NCI-H2196 (cell line): Measurements from ENCODE around the gene KIR2DL1.
"Not testable (repeated sequence)": the region's sequence is repeated elsewhere in the genome, so short reads cannot be mapped to it uniquely, and the experiment has no call there.

Experiments used
- DNase-seq: peaks from one replicate; lab custom pipeline; 2025; ENCODE audit not compliant: unreplicated experiment; lab: John Stamatoyannopoulos, UW

The KIR2DL1 gene

DNA sequence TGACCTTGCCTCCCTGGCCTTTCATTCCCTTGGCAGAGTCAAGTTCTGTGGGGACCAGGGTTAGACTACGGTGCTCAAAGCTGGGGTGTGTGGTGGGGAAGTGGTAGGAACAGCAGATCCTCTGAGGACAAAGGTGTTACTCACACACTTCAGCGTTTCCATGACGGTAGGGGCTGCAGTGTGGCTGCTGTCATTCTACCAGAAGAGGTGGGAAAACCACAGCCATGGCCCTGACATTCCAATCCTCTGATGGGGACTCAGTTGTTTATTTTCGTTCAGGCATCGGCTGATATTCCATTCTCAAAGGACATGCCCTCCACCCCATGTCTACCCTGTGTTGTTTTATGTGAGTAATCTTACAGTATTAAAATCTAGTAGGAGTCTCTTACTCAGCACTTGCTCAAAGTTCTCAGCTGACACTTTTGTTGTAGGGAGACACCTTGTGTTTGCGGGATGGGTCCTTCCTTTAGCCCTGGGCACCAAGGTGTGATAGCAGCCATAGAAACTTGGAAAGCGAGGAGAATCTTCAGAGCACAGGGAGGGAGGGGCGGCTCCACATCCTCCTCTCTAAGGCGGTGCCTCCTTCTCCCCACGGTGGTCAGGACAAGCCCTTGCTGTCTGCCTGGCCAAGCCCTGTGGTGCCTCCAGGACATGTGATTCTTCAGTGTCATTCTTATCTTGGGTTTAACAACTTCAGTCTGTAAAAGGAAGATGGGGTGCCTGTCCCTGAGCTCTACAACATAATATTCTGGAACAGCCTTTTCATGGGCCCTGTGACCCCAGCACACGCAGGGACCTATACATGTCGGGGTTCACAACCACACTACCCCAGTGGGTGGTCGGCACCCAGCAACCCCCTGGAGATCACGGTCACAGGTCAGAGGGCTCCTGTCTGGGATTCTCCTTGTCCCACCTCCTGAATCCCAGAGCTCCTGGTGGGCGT is 1.7 kb downstream of the KIR2DL1 start:
- DNase-seq: not testable (repeated sequence)

DNA sequence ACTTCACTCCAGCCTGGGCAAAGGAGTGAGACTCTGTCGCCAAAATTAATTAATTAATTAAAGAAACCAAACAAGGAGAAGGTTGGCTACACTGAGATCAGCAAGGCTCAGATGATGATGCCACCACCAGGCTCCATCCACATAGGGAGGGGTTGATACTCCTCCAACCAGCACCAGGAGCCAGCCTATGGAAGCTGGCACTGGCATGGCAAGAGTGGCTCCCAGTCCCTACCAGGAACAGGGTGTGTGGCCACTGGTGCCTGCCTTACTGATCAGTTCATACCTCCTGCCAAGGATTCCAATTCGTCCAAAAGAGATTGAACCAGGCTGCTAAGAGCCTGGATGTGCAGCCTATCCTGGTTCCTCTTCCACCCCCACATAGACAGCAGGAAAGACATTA is 3.1 kb downstream of the KIR2DL1 start:
- DNase-seq: not testable (repeated sequence)

DNA sequence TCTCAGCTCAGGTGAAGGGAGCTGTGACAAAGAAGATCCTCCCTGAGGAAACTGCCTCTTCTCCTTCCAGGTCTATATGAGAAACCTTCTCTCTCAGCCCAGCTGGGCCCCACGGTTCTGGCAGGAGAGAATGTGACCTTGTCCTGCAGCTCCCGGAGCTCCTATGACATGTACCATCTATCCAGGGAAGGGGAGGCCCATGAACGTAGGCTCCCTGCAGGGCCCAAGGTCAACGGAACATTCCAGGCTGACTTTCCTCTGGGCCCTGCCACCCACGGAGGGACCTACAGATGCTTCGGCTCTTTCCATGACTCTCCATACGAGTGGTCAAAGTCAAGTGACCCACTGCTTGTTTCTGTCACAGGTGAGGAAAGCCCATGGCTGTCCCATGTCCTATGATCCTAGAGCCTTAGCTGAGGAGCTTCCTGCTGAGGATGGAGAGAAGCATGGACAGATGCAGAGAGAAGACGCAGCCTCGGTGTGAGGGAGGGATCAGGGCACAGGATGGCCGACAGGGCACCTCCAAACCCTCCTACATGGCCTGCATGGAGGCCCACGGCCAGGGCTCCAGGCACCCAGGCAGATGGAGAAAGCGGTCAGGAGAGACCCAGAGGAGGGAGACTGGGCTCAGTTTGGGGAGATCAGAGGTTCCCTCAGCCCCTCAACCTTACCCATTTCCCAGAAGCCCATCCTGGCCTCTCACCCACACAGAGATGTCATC is 5.7 kb downstream of the KIR2DL1 start:
- DNase-seq: not testable (repeated sequence)

DNA sequence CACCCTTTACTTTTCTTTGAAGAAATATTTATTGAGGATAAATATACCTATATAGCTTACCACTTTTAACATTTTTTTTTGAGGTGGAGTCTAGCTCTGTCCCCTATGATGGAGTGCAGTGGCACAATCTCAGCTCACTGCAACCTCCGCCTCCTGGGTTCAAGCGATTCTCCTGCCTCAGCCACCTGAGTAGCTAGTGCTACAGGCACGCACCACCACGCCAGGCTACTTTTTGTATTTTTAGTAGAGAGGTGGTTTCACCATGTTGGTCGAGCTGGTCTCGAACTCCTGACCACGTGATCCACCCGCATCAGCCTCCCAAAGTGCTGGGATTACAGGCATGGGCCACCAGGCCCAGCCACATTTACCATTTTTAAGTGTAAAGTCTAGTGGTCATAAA is 6.2 kb downstream of the KIR2DL1 start:
- DNase-seq: not testable (repeated sequence)

DNA sequence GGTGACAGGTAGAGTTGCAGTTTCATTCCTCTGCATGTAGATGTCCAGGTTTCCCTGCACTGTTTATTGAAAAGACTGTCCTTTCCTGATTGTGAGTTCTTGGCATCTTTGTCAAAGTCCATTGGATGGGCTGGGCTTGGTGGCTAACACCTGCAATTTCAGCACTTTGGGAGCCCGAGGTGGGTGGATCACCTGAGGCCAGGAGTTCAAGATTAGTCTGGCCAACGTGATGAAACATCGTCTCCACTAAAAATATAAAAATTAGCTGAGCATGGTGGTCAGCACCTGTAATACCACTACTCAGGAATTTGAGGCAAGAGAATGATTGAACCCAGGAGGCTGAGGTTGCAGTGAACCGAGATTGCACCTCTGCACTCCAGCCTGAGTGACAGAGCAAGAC is 8.3 kb downstream of the KIR2DL1 start:
- DNase-seq: not testable (repeated sequence)

DNA sequence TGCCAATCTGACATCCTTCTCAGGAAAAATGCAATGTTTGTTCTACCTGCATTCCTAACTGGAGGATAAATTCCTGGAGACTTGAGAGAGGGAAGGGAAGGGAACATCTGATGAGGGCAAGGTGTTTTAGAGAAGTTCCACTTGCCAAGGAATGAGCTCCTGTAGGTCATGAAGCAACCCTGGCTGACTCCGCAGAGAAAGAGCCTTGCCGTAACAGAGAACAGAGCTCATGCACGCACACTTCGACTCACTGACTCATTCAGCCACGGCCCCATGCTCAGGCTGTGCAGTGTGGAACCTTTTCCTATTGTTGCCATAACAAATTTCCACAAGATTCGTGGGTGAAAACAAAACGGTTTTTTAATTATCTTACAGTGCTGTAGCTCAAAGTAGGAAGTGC is 9.3 kb downstream of the KIR2DL1 start:
- DNase-seq: not testable (repeated sequence)

DNA sequence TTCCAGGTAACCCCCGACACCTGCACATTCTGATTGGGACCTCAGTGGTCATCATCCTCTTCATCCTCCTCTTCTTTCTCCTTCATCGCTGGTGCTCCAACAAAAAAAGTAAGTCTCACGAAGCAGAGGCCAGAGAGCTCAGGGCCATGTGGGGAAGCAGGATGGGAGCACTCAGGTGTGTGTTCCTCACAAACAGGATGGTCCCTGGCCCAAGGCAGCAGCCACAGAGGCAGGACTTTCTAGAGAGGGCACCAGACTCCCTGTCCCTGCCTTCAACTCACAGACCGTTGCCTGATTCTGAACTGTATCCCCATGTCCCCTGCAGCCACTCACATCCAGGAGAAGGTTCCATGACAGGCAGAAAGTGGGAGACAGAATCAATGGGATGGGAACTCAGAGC is 13.3 kb downstream of the KIR2DL1 start:
- DNase-seq: not testable (repeated sequence)

DNA sequence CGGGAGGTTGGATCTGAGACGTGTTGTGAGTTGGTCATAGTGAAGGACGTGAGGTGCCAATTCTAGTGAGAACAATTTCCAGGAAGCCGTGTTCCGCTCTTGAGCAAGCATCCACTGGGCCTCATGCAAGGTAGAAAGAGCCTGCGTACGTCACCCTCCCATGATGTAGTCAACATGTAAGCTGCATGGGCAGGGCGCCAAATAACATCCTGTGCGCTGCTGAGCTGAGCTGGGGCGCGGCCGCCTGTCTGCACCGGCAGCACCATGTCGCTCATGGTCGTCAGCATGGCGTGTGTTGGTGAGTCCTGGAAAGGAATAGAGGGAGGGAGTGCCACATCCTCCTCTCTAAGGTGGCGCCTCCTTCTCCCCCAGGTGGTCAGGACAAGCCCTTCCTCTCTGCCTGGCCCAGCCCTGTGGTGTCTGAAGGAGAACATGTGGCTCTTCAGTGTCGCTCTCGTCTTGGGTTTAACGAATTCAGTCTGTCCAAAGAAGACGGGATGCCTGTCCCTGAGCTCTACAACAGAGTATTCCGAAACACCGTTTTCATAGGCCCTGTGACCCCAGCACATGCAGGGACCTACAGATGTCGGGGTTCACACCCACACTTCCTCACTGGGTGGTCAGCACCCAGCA is 16.6 kb downstream of the KIR2DL1 start:
- DNase-seq: not testable (repeated sequence)

DNA sequence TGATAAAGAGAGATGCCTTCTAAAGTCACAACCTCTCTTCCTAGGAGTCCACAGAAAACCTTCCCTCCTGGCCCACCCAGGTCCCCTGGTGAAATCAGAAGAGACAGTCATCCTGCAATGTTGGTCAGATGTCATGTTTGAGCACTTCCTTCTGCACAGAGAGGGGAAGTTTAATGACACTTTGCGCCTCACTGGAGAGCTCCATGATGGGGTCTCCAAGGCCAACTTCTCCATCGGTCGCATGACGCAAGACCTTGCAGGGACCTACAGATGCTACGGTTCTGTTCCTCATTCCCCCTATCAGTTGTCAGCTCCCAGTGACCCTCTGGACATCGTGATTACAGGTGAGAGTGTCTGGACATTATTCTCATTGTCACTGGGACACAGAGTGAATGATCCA is 18.6 kb downstream of the KIR2DL1 start:
- DNase-seq: not testable (repeated sequence)

DNA sequence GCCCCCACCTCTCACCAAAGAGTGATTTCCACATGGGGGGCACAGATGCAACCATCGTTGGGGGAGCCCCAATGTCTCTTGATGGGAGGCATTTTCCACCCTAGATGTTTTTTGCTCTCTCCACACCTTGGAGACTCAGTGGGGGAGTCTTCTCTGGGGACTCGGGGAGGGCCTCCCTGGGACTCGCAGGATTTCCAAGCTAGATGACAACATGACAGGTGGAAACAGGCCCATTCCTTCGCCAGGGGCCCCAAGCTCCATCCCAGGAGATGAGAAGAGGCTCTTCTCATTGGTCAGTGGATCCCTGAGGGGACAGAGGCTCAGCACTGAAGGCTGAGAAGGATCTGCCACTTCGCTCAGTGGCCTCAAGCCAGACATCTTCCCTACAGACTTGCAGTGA is 21.1 kb downstream of the KIR2DL1 start:
- DNase-seq: no peak

DNA sequence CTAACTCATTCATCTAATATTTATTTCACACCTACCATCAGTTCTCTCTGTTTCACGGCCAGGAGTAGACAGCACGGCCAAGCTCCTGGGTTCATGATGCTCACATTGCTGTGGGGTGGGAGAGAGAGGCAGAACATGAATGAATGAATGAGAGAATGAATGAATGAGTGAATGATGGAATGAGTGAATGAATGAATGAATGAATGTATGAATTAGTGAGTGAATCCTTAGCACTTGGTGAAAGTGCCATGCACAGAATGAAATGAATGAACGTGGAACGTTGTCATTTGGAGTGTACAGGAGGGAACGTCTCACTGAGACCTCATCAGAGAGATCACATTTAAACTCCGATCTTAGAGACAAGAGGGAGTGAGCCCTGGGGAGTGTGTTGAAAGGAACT is 21.9 kb downstream of the KIR2DL1 start:
- DNase-seq: no peak

DNA sequence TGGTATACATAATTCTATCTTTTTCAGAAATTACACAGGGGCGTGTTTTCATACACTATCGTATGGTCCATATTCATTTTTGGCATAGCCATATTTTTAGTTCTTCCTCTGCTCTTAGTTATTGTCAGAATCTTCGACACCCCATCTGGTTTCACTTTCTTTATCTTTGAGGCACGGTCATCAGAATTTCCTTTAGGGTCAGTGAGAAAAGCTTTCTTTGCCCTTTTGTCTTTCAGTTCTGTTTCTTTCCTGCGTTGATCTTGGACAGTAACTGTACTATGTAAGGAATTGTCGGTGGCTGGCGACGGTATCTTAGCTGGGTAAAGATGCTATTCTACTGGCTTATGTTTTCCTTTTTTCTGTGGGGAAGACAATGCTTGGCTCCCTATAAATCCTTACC is 23.2 kb downstream of the KIR2DL1 start:
- no peak for DNase-seq

DNA sequence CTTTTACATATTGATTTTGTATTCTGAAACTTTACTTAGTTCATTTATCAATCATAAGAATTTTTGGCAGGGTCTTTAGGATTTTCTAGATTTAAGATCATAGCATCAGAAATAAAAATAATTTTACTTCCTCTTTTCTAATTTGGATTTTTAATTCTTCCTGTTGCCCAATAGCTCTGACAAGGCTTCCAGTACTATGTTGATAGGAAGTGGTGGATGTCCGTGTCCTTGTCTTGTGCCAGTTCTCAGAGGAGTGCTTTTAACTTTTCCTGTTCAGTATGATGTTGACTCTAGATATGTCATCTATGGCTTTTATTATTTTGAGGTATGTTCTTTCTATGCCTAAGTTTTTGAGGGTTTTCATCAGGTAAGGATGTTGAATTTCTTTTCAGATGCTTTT is 26.2 kb downstream of the KIR2DL1 start:
- no peak for DNase-seq

DNA sequence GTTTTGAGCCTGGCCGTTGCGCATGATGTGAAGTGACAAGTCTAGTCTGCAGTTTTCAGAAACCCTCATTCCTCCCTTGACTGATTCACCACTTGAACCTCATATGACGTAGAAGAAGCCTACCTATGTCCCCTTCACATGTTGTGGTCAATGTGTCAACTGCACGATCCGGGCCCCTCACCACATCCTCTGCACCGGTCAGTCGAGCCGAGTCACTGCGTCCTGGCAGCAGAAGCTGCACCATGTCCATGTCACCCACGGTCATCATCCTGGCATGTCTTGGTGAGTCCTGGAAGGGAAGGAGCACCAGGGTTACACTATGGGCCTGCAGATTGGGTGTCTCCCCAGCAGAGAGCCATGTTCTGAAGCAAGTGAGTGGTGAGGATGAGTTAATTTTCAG is 33.8 kb downstream of the KIR2DL1 start, which contains the start of gene KIR2DL4:
Gene KIR2DL4 (plus strand): TSS at position 201 of the 400 bp plus-strand sequence. CDS start 42 bp downstream, at position 243.
- no peak for DNase-seq

DNA sequence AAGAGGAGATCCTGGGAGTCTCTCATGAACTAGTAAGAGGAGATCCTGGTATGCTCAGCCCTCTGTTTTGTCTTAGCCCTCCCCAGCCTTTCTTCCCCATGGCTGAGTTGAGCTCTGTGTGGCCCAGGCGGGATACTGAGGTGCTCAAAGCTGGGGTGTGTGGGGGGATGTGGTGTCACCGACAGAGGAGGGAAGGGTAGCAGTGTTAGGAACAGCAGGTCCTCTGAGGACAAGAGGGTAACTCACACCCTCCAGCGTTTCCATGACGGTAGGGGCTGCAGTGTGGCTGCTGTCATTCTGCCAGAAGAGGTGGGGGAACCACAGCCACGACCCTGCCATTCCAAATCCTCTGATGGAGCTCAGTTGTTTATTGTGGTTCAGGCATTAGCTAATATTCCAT is 34.5 kb downstream of the KIR2DL1 start:
- DNase-seq: no peak

DNA sequence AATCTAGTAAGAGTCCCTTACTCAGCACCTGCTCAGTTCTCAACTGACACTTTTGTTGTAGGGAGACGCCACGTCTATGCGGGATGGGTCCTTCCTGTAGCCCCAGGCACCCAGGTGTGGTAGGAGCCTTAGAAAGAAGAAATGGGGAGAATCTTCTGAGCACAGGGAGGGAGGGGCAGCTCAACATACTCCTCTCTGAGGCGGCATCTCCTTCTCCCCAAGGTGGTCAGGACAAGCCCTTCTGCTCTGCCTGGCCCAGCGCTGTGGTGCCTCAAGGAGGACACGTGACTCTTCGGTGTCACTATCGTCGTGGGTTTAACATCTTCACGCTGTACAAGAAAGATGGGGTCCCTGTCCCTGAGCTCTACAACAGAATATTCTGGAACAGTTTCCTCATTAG is 35.0 kb downstream of the KIR2DL1 start:
- DNase-seq: no peak

DNA sequence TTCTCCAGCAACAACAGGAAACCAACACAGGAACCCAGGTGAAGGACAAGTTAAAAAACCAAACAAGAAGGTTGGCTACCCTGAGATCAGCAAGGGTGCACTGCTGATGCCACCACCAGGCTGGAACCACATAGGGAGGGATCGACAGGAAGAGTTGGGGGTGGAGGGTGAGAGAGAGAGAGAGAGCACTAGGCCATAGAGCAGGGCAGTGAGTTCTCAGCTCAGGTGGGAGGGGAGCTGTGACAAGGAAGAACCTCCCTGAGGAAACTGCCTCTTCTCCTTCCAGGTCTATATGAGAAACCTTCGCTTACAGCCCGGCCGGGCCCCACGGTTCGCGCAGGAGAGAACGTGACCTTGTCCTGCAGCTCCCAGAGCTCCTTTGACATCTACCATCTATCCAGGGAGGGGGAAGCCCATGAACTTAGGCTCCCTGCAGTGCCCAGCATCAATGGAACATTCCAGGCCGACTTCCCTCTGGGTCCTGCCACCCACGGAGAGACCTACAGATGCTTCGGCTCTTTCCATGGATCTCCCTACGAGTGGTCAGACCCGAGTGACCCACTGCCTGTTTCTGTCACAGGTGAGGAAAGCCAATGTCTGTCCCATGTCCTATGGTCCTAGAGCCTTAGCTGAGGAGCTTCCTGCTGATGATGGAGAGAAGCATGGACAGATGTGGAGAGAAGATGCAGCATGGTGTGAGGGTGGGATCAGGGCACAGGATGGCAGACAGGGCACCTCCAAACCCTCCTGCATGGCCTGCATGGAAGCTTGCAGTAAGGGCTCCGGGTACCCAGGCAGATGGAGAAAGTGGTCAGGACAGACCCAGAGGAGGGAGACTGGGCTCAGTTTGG is 36.3 kb downstream of the KIR2DL1 start:
- no peak for DNase-seq

DNA sequence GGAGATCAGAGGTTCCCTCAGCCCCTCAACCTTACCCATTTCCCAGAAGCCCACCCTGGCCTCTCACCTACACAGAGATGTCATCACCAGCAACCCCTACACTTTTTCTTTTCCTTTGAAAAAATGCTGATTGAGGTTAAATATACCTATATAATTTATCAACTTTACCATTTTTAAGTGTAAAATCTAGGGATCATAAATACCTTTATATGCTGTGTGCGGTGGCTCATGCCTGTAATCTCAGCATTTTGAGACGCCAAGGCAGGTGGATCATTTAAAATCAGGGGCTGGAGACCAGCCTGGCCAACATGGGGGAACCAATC is 36.9 kb downstream of the KIR2DL1 start:
- no peak for DNase-seq

DNA sequence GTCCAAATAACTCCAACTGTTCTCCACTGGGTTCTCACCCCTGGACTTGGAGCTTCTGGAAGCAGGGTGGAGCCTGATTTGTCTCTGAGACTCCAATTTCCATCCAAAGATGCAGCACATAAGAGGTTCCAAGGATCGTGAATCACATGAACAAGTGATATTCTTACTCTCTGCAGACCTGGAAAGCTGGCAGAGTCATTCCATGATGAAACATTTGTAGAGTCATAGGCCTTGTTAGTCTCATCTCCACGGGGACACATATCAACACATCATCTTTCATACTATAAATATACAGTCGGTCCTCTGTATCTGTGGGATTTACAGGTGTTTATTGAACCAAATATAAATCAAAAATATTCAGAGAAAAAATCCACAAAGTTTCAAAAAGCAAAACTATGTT is 45.0 kb downstream of the KIR2DL1 start:
- DNase-seq: not testable (repeated sequence)

DNA sequence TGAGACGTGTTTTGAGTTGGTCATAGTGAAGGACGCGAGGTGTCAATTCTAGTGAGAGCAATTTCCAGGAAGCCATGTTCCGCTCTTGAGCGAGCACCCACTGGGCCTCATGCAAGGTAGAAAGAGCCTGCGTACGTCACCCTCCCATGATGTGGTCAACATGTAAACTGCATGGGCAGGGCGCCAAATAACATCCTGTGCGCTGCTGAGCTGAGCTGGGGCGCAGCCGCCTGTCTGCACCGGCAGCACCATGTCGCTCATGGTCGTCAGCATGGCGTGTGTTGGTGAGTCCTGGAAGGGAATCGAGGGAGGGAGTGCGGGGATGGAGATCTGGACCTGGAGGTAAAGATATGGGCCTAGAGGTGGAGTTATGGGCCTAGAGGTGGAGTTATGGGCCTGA is 46.7 kb downstream of the KIR2DL1 start, which contains the start of gene KIR3DL1:
Gene KIR3DL1 (plus strand): TSS at position 218 of the 400 bp plus-strand sequence.
- not testable (repeated sequence) for DNase-seq
